Endothelial cell (in vitro differentiated cells): ENCODE measurements around the gene SOX13. TPM values are rescaled to one million over a fixed set of nuclear protein-coding genes. Genes with fewer than 3 reads are reported as not detected.

ENCODE experiments used
- DNase-seq: peaks from one replicate; pipeline ENCODE4 v3.0.0; 2021; ENCODE audit warnings: low spot score
- H3K27ac Mint-ChIP-seq: one replicate; pipeline ENCODE4 v1.8.0; 2021; ENCODE audit warnings: mixed read lengths, inconsistent platforms; ENCODE audit not compliant: unreplicated experiment
- H3K27me3 Mint-ChIP-seq: one replicate; pipeline ENCODE4 v1.8.0; 2021; ENCODE audit warnings: mild to moderate bottlenecking, moderate library complexity, mixed read lengths, inconsistent platforms; ENCODE audit not compliant: unreplicated experiment
- H3K36me3 Mint-ChIP-seq: one replicate; pipeline ENCODE4 v1.8.0; 2021; ENCODE audit warnings: mild to moderate bottlenecking, low read depth, mixed read lengths, inconsistent platforms; ENCODE audit not compliant: unreplicated experiment
- H3K4me1 Mint-ChIP-seq: one replicate; pipeline ENCODE4 v1.8.0; 2021; ENCODE audit warnings: mild to moderate bottlenecking, mixed read lengths, inconsistent platforms; ENCODE audit not compliant: unreplicated experiment
- H3K4me3 Mint-ChIP-seq: one replicate; pipeline ENCODE4 v1.8.0; 2021; ENCODE audit warnings: mild to moderate bottlenecking, mixed read lengths, inconsistent platforms; ENCODE audit not compliant: unreplicated experiment
- H3K9me3 Mint-ChIP-seq: one replicate; pipeline ENCODE4 v1.8.0; 2021; ENCODE audit warnings: mixed read lengths, inconsistent platforms; ENCODE audit not compliant: unreplicated experiment
- CTCF ChIP-seq: fragments of 200-600 bp; sonication (generic); IDR thresholded peaks from one replicate; pipeline ENCODE4 v1.5.0; 2021; ENCODE audit warnings: antibody characterized with exemption; ENCODE audit not compliant: unreplicated experiment
- total RNA-seq: library from RNA; stranded (reverse); fragmentation: NEBNext Ultra II Directional; extraction: Animal tissue kit (Norgen Biotek cat#: 25700); gene quantifications from one replicate; pipeline ENCODE4 v1.2.1, GENCODE V29; 2021; ENCODE audit not compliant: unreplicated experiment

The SOX13 gene
- total RNA-seq, 1 donor from 2014 or later, result 107 TPM

GRCh38 chr1:204130178-204130577 is 57.3 kb downstream of the SOX13 start:
- peaks cover 10% of the 10 kb centered on the region for H3K27me3 Mint-ChIP-seq
- no peaks in the 10 kb centered on the region for H3K9me3 Mint-ChIP-seq
- no peak for DNase-seq
- H3K27ac Mint-ChIP-seq, result no peak overlapping the region
- H3K36me3 Mint-ChIP-seq, result peaks cover 33% of the 10 kb centered on the region
- H3K4me1 Mint-ChIP-seq, result peaks cover 7% of the 10 kb centered on the region
- no peak for TF ChIP-seq CTCF
- H3K4me3 Mint-ChIP-seq, result no peak overlapping the region

- no peak for DNase-seq
- no peak for TF ChIP-seq CTCF
- Mint-ChIP-seq H3K4me3 (no peak overlapping the region), H3K36me3 (peaks cover 29% of the 10 kb centered on the region), H3K4me1 (peaks cover 7% of the 10 kb centered on the region), H3K9me3 (no peaks in the 10 kb centered on the region), H3K27me3 (peaks cover 7% of the 10 kb centered on the region), H3K27ac (peak overlapping the region; percentile 80)
These were observed 58.3 kb downstream of the SOX13 start for GRCh38 chr1:204130981-204131892.

GRCh38 chr1:204131978-204132377 is 59.1 kb downstream of the SOX13 start:
- Mint-ChIP-seq H3K27ac (no peak overlapping the region), H3K4me3 (no peak overlapping the region), H3K9me3 (no peaks in the 10 kb centered on the region), H3K4me1 (peaks cover 7% of the 10 kb centered on the region), H3K27me3 (peaks cover 7% of the 10 kb centered on the region), H3K36me3 (peaks cover 22% of the 10 kb centered on the region)
- no peak for TF ChIP-seq CTCF
- DNase-seq, result no peak

- Mint-ChIP-seq H3K27ac (no peak overlapping the region), H3K36me3 (peaks cover 16% of the 10 kb centered on the region), H3K27me3 (peaks cover 7% of the 10 kb centered on the region), H3K4me1 (peaks cover 7% of the 10 kb centered on the region), H3K4me3 (no peak overlapping the region), H3K9me3 (no peaks in the 10 kb centered on the region)
- TF ChIP-seq CTCF, result no peak
- no peak for DNase-seq
These were observed 59.8 kb downstream of the SOX13 start for GRCh38 chr1:204132718-204133117.

GRCh38 chr1:204134103-204134502 is 61.2 kb downstream of the SOX13 start:
- Mint-ChIP-seq H3K27ac (no peak overlapping the region), H3K4me3 (no peak overlapping the region), H3K36me3 (peaks cover 11% of the 10 kb centered on the region), H3K27me3 (peaks cover 5% of the 10 kb centered on the region), H3K4me1 (no peaks in the 10 kb centered on the region), H3K9me3 (no peaks in the 10 kb centered on the region)
- DNase-seq, result no peak
- no peak for TF ChIP-seq CTCF
